HEK293 (cell line): ENCODE results near the gene SHCBP1.
"Not testable (repeated sequence)": the region's sequence is repeated elsewhere in the genome, so short reads cannot be mapped to it uniquely, and the experiment has no call there.

Experiments
- CTCF ChIA-PET: fragments of 350-600 bp; formaldehyde crosslinking; extraction: SDS; loops from one replicate; lab custom pipeline; 2021; ENCODE audit warnings: antibody characterized with exemption; lab: Yijun Ruan, JAX
- POLR2A ChIA-PET: fragments of 300-600 bp; formaldehyde crosslinking; extraction: SDS; loops from one replicate; lab custom pipeline; 2020; ENCODE audit warnings: antibody characterized with exemption, inconsistent platforms; lab: Yijun Ruan, JAX
- H3K27ac ChIP-seq: fragments of 200-500 bp; sonication (Bioruptor generic); 2 replicates; pipeline ENCODE4 v1.5.1; 2014; ENCODE audit warnings: low read depth, low read length, control low read depth, inconsistent platforms; ENCODE audit errors: extremely low read depth
- H3K36me3 ChIP-seq, 2 experiments: fragments of 200-500 bp in 1 of 2; sonication (Bioruptor generic) in 1 of 2; 1 replicate in 1 of 2; 2 replicates in 1 of 2; pipeline ENCODE4 v1.5.1; 2014 to 2017; ENCODE audit warnings: inconsistent platforms in 2 of 2, low read length in 2 of 2; ENCODE audit not compliant: control insufficient read depth in 2 of 2, insufficient read depth in 1 of 2
- H3K4me1 ChIP-seq: fragments of 200-500 bp; sonication (Bioruptor generic); 2 replicates; pipeline ENCODE4 v1.5.1; 2014; ENCODE audit warnings: mild to moderate bottlenecking, low read length, inconsistent platforms; ENCODE audit not compliant: control insufficient read depth, insufficient read depth
- H3K4me3 ChIP-seq: 2 replicates; pipeline ENCODE4 v1.5.1; 2011; ENCODE audit warnings: low read depth, mild to moderate bottlenecking, control low read depth, low read length, moderate library complexity
- H3K9me3 ChIP-seq: fragments of 200-500 bp; sonication (Bioruptor generic); 2 replicates; pipeline ENCODE4 v1.5.1; 2014; ENCODE audit warnings: low read depth, low read length, inconsistent platforms; ENCODE audit not compliant: control insufficient read depth, insufficient read depth
- GLIS2 ChIP-seq: fragments of 450-650 bp; formaldehyde crosslinking; IDR thresholded peaks from 2 replicates; pipeline ENCODE4 v1.5.1; 2016; ENCODE audit warnings: missing biosample characterization, missing genetic modification characterization
- PRDM1 ChIP-seq: fragments of 450-650 bp; formaldehyde crosslinking; IDR thresholded peaks from 2 replicates; pipeline ENCODE4; 2016; ENCODE audit warnings: missing biosample characterization, missing genetic modification characterization
- ZBTB21 ChIP-seq: fragments of 450-650 bp; formaldehyde crosslinking; IDR thresholded peaks from 2 replicates; pipeline ENCODE4 v1.5.1; 2017; ENCODE audit warnings: missing biosample characterization, missing genetic modification characterization
- ZBTB7A ChIP-seq: fragments of 450-650 bp; formaldehyde crosslinking; IDR thresholded peaks from 2 replicates; pipeline ENCODE4 v1.5.1; 2016; ENCODE audit warnings: low read depth, missing biosample characterization, missing genetic modification characterization
- ZIC2 ChIP-seq: fragments of 450-650 bp; formaldehyde crosslinking; IDR thresholded peaks from 2 replicates; pipeline ENCODE4 v1.5.1; 2016; ENCODE audit warnings: missing biosample characterization, missing genetic modification characterization
- ZNF335 ChIP-seq: fragments of 450-650 bp; formaldehyde crosslinking; conservative IDR thresholded peaks from 2 replicates; pipeline ENCODE4 v1.5.1; 2016; ENCODE audit warnings: missing biosample characterization, missing genetic modification characterization
- ZNF341 ChIP-seq: fragments of 450-650 bp; formaldehyde crosslinking; IDR thresholded peaks from 2 replicates; pipeline ENCODE4; 2016; ENCODE audit warnings: low read depth, missing biosample characterization, missing genetic modification characterization
- ZNF501 ChIP-seq: fragments of 450-650 bp; formaldehyde crosslinking; IDR thresholded peaks from 2 replicates; pipeline ENCODE4 v1.5.1; 2016; ENCODE audit warnings: missing biosample characterization, missing genetic modification characterization
- ZNF626 ChIP-seq: fragments of 450-650 bp; sonication (Bioruptor Pico); formaldehyde crosslinking; IDR thresholded peaks from 2 replicates; pipeline ENCODE4 v1.5.1; 2018; ENCODE audit warnings: missing biosample characterization, missing genetic modification characterization, inconsistent platforms
- ZNF629 ChIP-seq: fragments of 450-650 bp; formaldehyde crosslinking; IDR thresholded peaks from 2 replicates; pipeline ENCODE4 v1.5.1; 2017; ENCODE audit warnings: missing biosample characterization, missing genetic modification characterization
- ZNF654 ChIP-seq: fragments of 450-650 bp; formaldehyde crosslinking; IDR thresholded peaks from 2 replicates; pipeline ENCODE4 v1.5.1; 2016; ENCODE audit warnings: low read depth, missing biosample characterization, missing genetic modification characterization
- ZNF660 ChIP-seq: fragments of 450-650 bp; IDR thresholded peaks from 2 replicates; pipeline ENCODE4 v1.5.1; 2018; ENCODE audit warnings: missing biosample characterization, mild to moderate bottlenecking, missing genetic modification characterization
- ZNF707 ChIP-seq: fragments of 450-650 bp; formaldehyde crosslinking; IDR thresholded peaks from 2 replicates; pipeline ENCODE4 v1.5.1; 2016; ENCODE audit warnings: missing biosample characterization, missing genetic modification characterization
- TF ChIP-seq, protein P1 (sequence below): fragments of 450-650 bp; formaldehyde crosslinking; conservative IDR thresholded peaks from 2 replicates; pipeline ENCODE4 v1.5.1; 2016; ENCODE audit warnings: low read depth, missing biosample characterization, missing genetic modification characterization
- TF ChIP-seq, protein P2 (sequence below): fragments of 450-650 bp; formaldehyde crosslinking; IDR thresholded peaks from 2 replicates; pipeline ENCODE4 v1.5.1; 2016; ENCODE audit warnings: missing biosample characterization, missing genetic modification characterization

Gene SHCBP1

DNA sequence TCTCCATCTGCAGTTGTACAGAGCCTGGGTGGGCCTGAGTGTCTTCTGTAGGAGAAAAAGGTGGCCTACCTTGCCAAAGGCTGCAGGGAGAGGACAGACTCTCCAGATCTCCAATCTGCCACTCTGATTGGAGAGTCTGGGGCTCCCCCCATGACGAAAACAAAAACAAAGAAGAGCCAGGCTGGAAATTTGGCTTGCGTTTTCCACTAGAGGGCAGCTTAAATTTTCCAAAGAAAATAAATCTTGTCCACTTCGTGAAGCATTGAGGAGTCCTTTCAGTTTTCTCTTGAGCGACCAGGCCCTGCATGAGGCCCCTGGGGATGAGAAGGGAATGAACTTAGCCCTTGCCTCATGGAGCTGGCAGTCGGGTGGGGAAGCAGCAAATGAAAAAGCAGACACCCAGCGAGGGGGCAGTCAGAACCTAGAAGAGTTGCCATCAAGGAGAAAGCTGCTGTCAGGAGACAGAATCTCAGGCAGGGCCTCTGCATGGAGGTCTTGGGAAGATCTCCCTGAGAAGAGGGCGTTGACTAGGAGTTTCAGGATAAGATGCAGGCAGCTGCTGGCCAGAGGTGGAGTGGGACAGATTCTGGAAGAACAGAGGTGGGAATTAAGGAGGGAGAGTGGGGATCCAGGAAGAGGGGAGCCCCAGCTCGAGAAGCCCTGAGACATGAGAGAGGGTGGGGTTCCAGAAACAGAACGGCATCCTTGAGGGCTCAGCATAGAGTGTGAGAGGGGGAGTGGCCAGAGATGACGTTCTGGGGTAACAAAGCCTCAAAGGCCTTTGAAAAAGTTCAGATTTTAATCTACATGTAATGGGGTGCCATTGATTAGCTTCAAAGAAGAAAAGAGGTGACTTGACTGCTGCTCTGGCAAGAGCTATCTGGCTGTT, 8.4 kb upstream of the SHCBP1 start:
- ChIA-PET POLR2A (interaction anchor here (0.5 to 1.4 kb wide), 3 partner anchors 9 to 490 kb away, joined by 3 to 4 read pairs (median 4); partner anchors contain the start of gene SHCBP1), CTCF (interaction anchor here (0.5 to 2.2 kb wide), 10 partner anchors 9 to 75 kb away, joined by 3 to 6 read pairs (median 4); partner anchors contain the start of gene SHCBP1)
- no peaks in the 10 kb centered on the region for H3K9me3 ChIP-seq
- TF ChIP-seq PRDM1 (0 out of 2 replicates have a peak, but pooled peaks have one; percentile 39), GLIS2 (tag by site-specific recombination) (no peak), ZIC2 (tag by site-specific recombination) (no peak), ZBTB21 (tag by site-specific recombination) (0 out of 2 replicates have a peak, but pooled peaks have one; percentile 20), ZNF335 (tag by site-specific recombination) (peak; percentile 50; the same call in 1 of the 2 replicates), ZNF341 (tag by site-specific recombination) (peak; percentile 23; the same call in 1 of the 2 replicates), ZNF626 (tag by site-specific recombination) (no peak), ZNF654 (tag by site-specific recombination) (peak; percentile 34; the same call in 1 of the 2 replicates), ZNF629 (tag by site-specific recombination) (peak; percentile 75), ZNF660 (tag by site-specific recombination) (0 out of 2 replicates have a peak, but pooled peaks have one; percentile 19)
- TF ChIP-seq, protein P1, sequence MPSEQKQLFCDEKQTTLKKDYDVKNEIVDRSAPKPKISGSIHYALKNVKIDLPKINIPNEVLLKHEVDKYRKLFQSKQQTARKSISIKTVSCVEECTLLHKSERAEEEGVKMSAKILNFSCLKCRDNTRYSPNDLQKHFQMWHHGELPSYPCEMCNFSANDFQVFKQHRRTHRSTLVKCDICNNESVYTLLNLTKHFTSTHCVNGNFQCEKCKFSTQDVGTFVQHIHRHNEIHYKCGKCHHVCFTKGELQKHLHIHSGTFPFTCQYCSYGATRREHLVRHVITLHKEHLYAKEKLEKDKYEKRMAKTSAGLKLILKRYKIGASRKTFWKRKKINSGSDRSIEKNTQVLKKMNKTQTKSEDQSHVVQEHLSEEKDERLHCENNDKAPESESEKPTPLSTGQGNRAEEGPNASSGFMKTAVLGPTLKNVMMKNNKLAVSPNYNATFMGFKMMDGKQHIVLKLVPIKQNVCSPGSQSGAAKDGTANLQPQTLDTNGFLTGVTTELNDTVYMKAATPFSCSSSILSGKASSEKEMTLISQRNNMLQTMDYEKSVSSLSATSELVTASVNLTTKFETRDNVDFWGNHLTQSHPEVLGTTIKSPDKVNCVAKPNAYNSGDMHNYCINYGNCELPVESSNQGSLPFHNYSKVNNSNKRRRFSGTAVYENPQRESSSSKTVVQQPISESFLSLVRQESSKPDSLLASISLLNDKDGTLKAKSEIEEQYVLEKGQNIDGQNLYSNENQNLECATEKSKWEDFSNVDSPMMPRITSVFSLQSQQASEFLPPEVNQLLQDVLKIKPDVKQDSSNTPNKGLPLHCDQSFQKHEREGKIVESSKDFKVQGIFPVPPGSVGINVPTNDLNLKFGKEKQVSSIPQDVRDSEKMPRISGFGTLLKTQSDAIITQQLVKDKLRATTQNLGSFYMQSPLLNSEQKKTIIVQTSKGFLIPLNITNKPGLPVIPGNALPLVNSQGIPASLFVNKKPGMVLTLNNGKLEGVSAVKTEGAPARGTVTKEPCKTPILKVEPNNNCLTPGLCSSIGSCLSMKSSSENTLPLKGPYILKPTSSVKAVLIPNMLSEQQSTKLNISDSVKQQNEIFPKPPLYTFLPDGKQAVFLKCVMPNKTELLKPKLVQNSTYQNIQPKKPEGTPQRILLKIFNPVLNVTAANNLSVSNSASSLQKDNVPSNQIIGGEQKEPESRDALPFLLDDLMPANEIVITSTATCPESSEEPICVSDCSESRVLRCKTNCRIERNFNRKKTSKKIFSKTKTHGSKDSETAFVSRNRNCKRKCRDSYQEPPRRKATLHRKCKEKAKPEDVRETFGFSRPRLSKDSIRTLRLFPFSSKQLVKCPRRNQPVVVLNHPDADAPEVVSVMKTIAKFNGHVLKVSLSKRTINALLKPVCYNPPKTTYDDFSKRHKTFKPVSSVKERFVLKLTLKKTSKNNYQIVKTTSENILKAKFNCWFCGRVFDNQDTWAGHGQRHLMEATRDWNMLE, result 0 out of 2 replicates have a peak, but pooled peaks have one; percentile 31
- TF ChIP-seq, protein P2, sequence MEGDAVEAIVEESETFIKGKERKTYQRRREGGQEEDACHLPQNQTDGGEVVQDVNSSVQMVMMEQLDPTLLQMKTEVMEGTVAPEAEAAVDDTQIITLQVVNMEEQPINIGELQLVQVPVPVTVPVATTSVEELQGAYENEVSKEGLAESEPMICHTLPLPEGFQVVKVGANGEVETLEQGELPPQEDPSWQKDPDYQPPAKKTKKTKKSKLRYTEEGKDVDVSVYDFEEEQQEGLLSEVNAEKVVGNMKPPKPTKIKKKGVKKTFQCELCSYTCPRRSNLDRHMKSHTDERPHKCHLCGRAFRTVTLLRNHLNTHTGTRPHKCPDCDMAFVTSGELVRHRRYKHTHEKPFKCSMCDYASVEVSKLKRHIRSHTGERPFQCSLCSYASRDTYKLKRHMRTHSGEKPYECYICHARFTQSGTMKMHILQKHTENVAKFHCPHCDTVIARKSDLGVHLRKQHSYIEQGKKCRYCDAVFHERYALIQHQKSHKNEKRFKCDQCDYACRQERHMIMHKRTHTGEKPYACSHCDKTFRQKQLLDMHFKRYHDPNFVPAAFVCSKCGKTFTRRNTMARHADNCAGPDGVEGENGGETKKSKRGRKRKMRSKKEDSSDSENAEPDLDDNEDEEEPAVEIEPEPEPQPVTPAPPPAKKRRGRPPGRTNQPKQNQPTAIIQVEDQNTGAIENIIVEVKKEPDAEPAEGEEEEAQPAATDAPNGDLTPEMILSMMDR (tag by site-specific recombination), result peak; percentile 27; the same call in 1 of the 2 replicates
- H3K36me3 ChIP-seq, result no peaks in the 10 kb centered on the region
- H3K4me1 ChIP-seq, result no peaks in the 10 kb centered on the region; the same call in 1 of the 2 replicates
- H3K27ac ChIP-seq, result no peak overlapping the region
- no peak overlapping the region for H3K4me3 ChIP-seq

DNA sequence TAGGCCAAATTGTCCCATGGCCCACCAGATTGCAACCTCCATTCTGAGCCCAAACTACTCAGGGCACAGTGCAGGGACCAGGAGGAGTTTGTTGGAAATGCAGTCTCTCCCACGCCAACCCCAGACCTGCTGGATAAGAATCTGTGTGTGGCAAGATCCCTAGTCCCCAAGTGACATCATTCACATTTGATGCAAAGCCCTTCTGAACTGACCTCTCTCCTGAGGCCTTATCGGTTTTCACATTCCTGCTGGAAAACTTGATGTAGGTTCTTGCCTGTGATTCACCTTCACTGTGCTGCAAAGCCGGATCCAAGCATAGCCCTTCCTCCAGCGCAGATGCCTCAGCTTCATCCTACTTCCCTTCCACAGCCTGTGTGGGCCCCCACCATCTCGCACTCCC, 6.6 kb upstream of the SHCBP1 start:
- H3K27ac ChIP-seq, result no peak overlapping the region
- no peaks in the 10 kb centered on the region; the same call in 1 of the 2 replicates for H3K4me1 ChIP-seq
- H3K36me3 ChIP-seq, result no peaks in the 10 kb centered on the region
- ChIA-PET CTCF (interaction anchor here (0.6 kb wide), 1 partner anchor 34 kb away, joined by 3 read pairs; no protein-coding TSS in a partner anchor), POLR2A (no interaction called here)
- H3K9me3 ChIP-seq, result no peaks in the 10 kb centered on the region
- H3K4me3 ChIP-seq, result no peak overlapping the region
- no peak for TF ChIP-seq ZNF501
- no peak for TF ChIP-seq ZBTB7A
- no peak for TF ChIP-seq ZNF707 (tag by site-specific recombination)

DNA sequence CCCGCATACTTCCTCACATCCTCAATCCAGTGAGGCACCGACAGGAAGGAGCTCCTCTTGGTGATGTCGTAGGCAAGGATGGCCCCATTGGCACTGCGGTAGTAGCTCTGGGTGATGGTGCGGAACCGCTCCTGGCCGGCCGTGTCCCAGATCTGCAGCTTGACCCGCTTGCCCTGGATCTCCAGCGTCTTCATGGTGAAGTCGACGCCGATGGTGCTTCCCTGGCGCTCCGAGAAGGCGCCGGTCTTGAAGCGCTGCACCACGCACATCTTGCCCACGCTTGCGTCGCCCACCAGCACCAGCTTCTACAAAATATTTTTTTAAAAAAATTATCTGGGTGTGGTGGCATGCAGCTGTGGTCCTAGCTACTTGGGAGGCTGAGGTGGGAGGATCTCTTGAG, 5.5 kb upstream of the SHCBP1 start:
- H3K36me3 ChIP-seq, H3K4me3 ChIP-seq, POLR2A ChIA-PET, H3K9me3 ChIP-seq, H3K4me1 ChIP-seq, H3K27ac ChIP-seq: not testable (repeated sequence)
- CTCF ChIA-PET, result interaction anchor here (0.6 kb wide), 1 partner anchor 85 kb away, joined by 5 read pairs; no protein-coding TSS in a partner anchor

DNA sequence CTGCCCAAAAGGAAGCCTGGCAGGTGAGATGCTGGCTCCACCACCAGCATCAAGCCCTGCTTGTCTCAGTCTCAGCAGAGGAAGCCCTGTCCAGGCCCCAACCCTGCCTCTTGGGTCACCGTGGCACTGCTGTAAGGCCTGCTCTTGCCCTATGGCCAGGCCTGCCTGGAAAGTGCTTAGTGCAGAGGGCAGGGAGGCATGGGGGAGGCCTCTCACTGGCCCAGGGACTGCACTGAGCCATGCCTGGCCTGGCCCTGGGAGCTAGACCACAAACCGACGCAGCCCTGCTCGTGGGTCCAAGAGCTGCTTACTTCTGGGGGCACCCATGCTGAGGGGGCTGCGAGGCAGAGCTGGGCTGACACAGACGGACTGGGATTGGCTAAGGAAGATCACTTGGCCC, 3.7 kb upstream of the SHCBP1 start:
- CTCF ChIA-PET, H3K9me3 ChIP-seq, H3K4me1 ChIP-seq, POLR2A ChIA-PET, H3K36me3 ChIP-seq, H3K27ac ChIP-seq, H3K4me3 ChIP-seq: not testable (repeated sequence)

DNA sequence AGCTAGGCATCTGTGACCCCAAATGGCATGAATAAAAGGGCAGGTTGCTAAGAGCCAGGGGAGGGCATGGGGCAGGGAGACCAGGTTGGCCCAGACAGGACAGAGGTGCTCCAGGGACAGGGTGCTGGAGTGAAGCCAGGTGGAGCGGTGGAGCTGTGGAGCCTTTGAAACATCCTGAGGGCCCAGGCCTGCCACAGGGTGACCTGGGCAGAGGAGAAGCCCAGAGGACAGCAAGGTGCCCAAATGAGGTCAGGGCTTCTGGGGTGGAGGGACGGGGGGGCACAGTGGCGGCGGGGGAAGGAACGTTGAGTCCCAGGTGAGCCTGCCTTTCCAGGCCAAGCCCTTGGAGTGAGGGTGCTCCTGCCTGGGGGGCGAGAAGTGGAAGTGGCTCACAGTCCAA, 2.5 kb upstream of the SHCBP1 start:
- H3K9me3 ChIP-seq, H3K36me3 ChIP-seq, CTCF ChIA-PET, H3K4me3 ChIP-seq, H3K27ac ChIP-seq, POLR2A ChIA-PET, H3K4me1 ChIP-seq: not testable (repeated sequence)
